Prostate gland (tissue), 2 donors: Measurements from ENCODE around the gene GALNT14. TPM values are rescaled to one million over a fixed set of nuclear protein-coding genes. Genes with fewer than 3 reads are reported as not detected.

Source experiments
- DNase-seq: peaks from one replicate; pipeline ENCODE4 v3.0.0-alpha.2; 2019; ENCODE audit warnings: low spot score
- H3K27ac ChIP-seq, 2 donors: fragments of 200-600 bp; sonication (generic); 2 replicates each; pipeline ENCODE4 v1.5.1; 2017 to 2019
- H3K27me3 ChIP-seq: fragments of 200-600 bp; sonication (generic); replicated peaks from 2 replicates; pipeline ENCODE4 v1.5.1; 2019; ENCODE audit not compliant: insufficient read depth
- H3K36me3 ChIP-seq, 2 donors: fragments of 200-600 bp; sonication (generic); 1 replicate in 1 of 2; 2 replicates in 1 of 2; pipeline versions ENCODE4 v1.5.1 to v1.8.1; 2017 to 2019
- H3K4me1 ChIP-seq: fragments of 200-600 bp; sonication (generic); replicated peaks from 2 replicates; pipeline ENCODE4 v1.5.1; 2019
- H3K4me3 ChIP-seq, 2 donors: fragments of 200-600 bp; sonication (generic); 2 replicates each; pipeline ENCODE4 v1.5.1; 2017 to 2019
- H3K9me3 ChIP-seq: fragments of 200-600 bp; sonication (generic); 2 replicates; pipeline ENCODE4 v1.5.1; 2017
- POLR2A ChIP-seq: fragments of 450-650 bp; IDR thresholded peaks from one replicate; pipeline ENCODE4 v1.6.1; 2016; ENCODE audit warnings: antibody characterized with exemption, mild to moderate bottlenecking
- POLR2AphosphoS5 ChIP-seq: sonication (generic); formaldehyde crosslinking; IDR thresholded peaks from one replicate; pipeline ENCODE4 v1.6.1; 2017; ENCODE audit warnings: antibody characterized with exemption
- WGBS: methylation state at CpG from one replicate; pipeline ENCODE4 v1.1.5; 2018; 5-methylcytosine and 5-hydroxymethylcytosine counted together
- intact Hi-C: fragments of 100-400 bp; cut with DNase I; formaldehyde crosslinking; loops from one replicate; pipeline ENCODE4 v1.14.2; 2022
- total RNA-seq, 2 donors: library from RNA; depleted of rRNA; stranded (reverse); fragments of >200 nt; gene quantifications; one replicate each; pipeline ENCODE4 v1.1.0, GENCODE V29; 2016
- TF ChIP-seq, protein P1 (sequence below), 4 experiments: fragments of 200-600 bp in 2 of 4; fragments of 450-650 bp in 2 of 4; sonication (generic) in 2 of 4; IDR thresholded peaks; 1 replicate in 3 of 4; 2 replicates in 1 of 4; pipeline ENCODE4 v1.5.1; 2016 to 2019; ENCODE audit warnings: antibody characterized with exemption in 4 of 4, mild to moderate bottlenecking in 2 of 4, moderate library complexity in 2 of 4

Gene GALNT14
- total RNA-seq, 2 donors from 2014 or later = 0.59 to 15.5 TPM

DNA sequence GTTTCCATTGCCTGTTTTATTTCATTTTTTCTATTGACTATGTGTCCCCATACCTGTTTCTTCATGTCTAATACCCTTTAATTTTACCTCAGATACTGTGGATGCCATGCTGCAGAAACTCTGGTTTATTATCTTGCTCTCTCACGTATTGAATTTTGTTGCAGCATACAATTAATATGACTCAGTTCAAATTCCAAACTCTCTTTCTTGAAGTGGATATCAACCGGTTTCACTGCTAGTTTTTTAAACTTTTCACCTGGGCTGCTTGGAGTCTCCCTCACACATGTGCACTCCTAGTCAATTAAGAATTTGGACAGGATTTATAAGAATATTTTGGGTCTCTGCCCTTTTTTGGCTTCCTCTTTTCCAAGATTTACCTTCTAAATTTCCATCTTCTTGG, 260.4 kb downstream of the GALNT14 start:
- no peaks in the 10 kb centered on the region for H3K9me3 ChIP-seq
- no peak overlapping the region for H3K27ac ChIP-seq
- H3K4me3 ChIP-seq = no peak overlapping the region
- no peak for DNase-seq
- H3K27me3 ChIP-seq = no peaks in the 10 kb centered on the region
- no peaks in the 10 kb centered on the region for H3K36me3 ChIP-seq
- no peak for TF ChIP-seq POLR2A
- 45% methylated on average over 2 of the region's 2 CpGs for WGBS
- intact Hi-C loops = no loop called here
- H3K4me1 ChIP-seq = no peaks in the 10 kb centered on the region

DNA sequence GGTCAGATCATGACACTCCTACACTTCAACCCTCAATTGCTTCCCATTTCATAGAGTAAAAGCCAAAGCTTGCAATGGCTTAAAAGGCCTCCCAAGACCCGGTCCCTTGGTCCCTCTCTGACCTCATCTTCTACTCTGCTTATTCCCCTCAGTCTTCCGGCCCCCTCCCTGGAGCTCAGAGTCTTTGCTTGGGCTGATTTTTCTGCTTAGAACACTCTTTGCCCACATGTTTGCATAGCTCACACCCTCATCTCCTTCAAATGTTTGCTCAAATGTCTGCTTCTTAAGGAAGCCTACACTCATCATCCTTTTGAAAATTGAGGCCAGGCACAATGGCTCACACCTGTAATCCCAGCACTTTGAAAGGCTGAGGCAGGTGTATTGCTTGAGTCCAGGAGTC, 265.4 kb downstream of the GALNT14 start:
- H3K4me3 ChIP-seq = no peak overlapping the region
- H3K36me3 ChIP-seq = no peaks in the 10 kb centered on the region
- no peaks in the 10 kb centered on the region for H3K9me3 ChIP-seq
- H3K27ac ChIP-seq = no peak overlapping the region
- no peak for DNase-seq
- intact Hi-C loops = no loop called here
- 60% methylated on average over 2 of the region's 2 CpGs for WGBS
- H3K27me3 ChIP-seq = no peaks in the 10 kb centered on the region
- H3K4me1 ChIP-seq = no peaks in the 10 kb centered on the region
- TF ChIP-seq POLR2A (no peak), POLR2AphosphoS5 (no peak)
- TF ChIP-seq, protein P1, sequence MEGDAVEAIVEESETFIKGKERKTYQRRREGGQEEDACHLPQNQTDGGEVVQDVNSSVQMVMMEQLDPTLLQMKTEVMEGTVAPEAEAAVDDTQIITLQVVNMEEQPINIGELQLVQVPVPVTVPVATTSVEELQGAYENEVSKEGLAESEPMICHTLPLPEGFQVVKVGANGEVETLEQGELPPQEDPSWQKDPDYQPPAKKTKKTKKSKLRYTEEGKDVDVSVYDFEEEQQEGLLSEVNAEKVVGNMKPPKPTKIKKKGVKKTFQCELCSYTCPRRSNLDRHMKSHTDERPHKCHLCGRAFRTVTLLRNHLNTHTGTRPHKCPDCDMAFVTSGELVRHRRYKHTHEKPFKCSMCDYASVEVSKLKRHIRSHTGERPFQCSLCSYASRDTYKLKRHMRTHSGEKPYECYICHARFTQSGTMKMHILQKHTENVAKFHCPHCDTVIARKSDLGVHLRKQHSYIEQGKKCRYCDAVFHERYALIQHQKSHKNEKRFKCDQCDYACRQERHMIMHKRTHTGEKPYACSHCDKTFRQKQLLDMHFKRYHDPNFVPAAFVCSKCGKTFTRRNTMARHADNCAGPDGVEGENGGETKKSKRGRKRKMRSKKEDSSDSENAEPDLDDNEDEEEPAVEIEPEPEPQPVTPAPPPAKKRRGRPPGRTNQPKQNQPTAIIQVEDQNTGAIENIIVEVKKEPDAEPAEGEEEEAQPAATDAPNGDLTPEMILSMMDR (IDR thresholded peaks at IDR 0.05) = no peak

DNA sequence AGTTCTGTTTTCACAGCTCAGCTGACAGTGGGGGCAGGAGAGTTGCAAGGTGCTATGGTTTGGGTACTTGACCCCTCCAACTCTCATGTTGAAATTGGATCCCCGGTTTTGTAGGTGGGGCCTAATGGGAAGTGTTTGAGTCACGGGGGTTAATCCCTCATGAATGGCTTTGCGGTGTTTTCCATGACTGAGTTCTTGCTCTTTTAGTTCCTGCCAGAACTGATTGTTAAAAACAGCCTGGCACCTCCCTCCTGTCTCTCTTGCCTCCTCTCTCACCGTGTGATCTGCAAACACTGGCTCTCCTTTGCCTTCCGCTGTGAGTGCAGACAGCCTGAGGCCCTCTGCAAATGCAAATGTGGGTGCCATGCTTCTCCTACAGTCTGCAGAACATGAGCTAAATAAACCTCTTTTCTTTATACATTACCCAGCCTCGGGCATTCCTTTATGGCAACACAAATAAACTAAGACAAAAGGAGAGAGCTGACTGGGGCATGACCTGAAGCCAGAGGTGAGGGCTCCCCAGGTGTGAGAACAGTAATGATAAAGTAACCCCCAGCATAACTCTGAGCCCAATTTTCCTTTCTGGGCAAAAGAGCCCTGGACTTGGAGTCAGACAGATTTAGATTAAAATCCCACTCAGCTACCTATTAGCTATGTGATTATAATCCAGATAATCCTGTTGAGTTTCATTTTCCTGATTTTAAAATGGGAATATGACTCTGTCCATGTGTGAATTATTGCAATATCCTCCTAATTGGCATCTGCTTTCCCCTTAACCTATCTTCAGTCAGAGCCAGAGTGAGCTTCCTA, 266.1 kb downstream of the GALNT14 start:
- no peaks in the 10 kb centered on the region for H3K9me3 ChIP-seq
- 18% methylated on average over 6 of the region's 6 CpGs for WGBS
- DNase-seq = no peak
- no peaks in the 10 kb centered on the region for H3K36me3 ChIP-seq
- H3K4me1 ChIP-seq = no peaks in the 10 kb centered on the region
- intact Hi-C loops = no loop called here
- H3K27me3 ChIP-seq = no peaks in the 10 kb centered on the region
- no peak overlapping the region for H3K27ac ChIP-seq
- TF ChIP-seq POLR2AphosphoS5 (no peak), POLR2A (no peak)
- TF ChIP-seq, protein P1 (IDR thresholded peaks at IDR 0.05) = no peak
- H3K4me3 ChIP-seq = no peak overlapping the region

DNA sequence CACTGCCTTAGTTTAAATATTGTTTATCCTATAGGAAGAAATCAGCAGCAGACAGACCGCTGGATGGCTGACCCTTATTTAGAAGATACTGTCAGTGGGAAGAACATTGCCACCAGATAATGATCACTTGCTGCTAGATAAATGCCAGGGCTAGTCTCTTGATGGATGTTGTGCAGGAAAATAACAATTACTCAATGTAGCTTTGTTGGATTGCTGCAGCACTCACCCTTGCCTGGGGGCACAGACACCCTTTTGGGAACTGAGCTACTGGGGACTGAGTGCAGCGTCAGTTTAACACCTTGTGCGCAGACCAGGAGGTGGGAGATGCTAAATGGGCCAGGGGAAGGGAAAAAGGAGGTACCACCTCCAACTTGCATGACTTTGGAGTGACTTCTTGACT, 266.8 kb downstream of the GALNT14 start:
- Histone ChIP-seq H3K4me3 (no peak overlapping the region), H3K27ac (no peak overlapping the region), H3K27me3 (no peaks in the 10 kb centered on the region), H3K4me1 (no peaks in the 10 kb centered on the region), H3K9me3 (no peaks in the 10 kb centered on the region), H3K36me3 (no peaks in the 10 kb centered on the region)
- 56% methylated on average over 3 of the region's 3 CpGs for WGBS
- intact Hi-C loops = no loop called here
- TF ChIP-seq, protein P1 (IDR thresholded peaks at IDR 0.05) = no peak
- TF ChIP-seq POLR2AphosphoS5 = no peak
- no peak for TF ChIP-seq POLR2A
- no peak for DNase-seq

DNA sequence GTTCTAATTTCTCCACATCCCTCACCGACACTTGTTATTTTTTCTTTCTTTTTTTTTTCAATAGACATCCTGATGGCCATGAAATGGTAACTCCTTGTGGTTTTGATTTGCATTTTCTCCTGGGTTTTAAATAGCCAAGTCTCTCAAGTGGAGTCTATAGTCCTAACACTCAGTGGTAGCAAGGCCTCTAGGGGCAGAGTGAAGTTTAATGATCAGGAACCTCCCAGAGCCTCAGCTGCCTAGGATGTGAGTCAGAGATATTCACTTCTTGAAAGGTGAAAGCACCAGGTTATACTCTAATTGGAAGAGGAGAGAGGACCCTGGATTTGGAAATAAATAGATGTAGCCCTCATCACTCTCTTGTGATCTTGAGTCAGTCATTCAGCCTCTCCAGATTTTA, 268.3 kb downstream of the GALNT14 start:
- H3K9me3 ChIP-seq = no peaks in the 10 kb centered on the region
- H3K27ac ChIP-seq = no peak overlapping the region
- no peaks in the 10 kb centered on the region for H3K27me3 ChIP-seq
- DNase-seq = no peak
- TF ChIP-seq POLR2AphosphoS5 (no peak), POLR2A (no peak)
- TF ChIP-seq, protein P1 (IDR thresholded peaks at IDR 0.05) = no peak
- no peak overlapping the region for H3K4me3 ChIP-seq
- intact Hi-C loops = no loop called here
- H3K4me1 ChIP-seq = no peaks in the 10 kb centered on the region
- 95% methylated on average over 1 of the region's 1 CpG for WGBS
- no peaks in the 10 kb centered on the region for H3K36me3 ChIP-seq
